ENCODE measurements around the gene SMCO4.
"Not testable (repeated sequence)": the region's sequence is repeated elsewhere in the genome, so short reads cannot be mapped to it uniquely, and the experiment has no call there.

The SMCO4 gene

DNA sequence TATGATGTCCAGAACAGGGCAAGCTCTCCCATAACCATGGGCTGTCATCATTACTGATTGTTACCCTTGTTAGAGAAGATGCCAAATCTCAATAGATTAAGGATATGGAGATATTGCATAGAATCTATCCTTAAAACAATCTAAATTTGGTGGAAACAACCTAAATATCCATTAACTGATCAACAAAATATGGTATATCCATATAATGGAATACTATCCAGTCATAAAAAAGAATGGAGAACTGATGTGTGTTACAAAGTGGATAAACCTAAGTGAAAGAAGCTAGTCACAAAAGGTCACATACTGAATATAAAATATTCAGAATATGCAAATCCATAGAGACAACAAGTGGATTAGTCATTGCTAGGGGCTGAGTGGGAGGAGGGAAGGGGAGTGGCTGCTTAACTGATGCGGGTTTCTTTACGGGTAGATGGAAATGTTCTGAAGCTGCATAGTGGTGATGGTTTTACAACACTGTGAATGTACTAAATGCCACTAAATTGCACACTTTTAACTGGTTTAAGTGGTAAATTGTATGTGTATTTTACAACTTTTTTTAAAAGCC, 36.1 kb upstream of the SMCO4 start:
- Histone ChIP-seq H3K9me2 (replicated peaks; ENCODE audit: insufficient read depth, low read length) (no peaks in the 10 kb centered on the region), H3K79me2 (ENCODE audit: insufficient read depth, low read length) (no peaks in the 10 kb centered on the region), H4K20me1 (ENCODE audit: low read depth, low read length) (no peaks in the 10 kb centered on the region), H3K9ac (ENCODE audit: low read length) (no peak overlapping the region), H3K27ac (ENCODE audit: low read depth, low read length) (no peak overlapping the region), H2AFZ (ENCODE audit: low read depth, low read length, severe bottlenecking) (no peak overlapping the region), H3K9me3 (ENCODE audit: insufficient read depth, low read length) (no peaks in the 10 kb centered on the region), H3K36me3 (ENCODE audit: low read length) (no peaks in the 10 kb centered on the region), H3F3A (ENCODE audit: insufficient read depth) (no peaks in the 10 kb centered on the region), H3K4me3 (ENCODE audit: insufficient read depth, low read length, poor library complexity, severe bottlenecking) (no peak overlapping the region), H3K4me2 (ENCODE audit: low read depth, low read length, poor library complexity, severe bottlenecking) (no peak overlapping the region), H3K27me3 (ENCODE audit: low read length) (no peaks in the 10 kb centered on the region)
- TF ChIP-seq EZH2phosphoT487 (conservative IDR thresholded peaks at IDR 0.05; ENCODE audit: low read length) = no peak
- TF ChIP-seq, protein P1, sequence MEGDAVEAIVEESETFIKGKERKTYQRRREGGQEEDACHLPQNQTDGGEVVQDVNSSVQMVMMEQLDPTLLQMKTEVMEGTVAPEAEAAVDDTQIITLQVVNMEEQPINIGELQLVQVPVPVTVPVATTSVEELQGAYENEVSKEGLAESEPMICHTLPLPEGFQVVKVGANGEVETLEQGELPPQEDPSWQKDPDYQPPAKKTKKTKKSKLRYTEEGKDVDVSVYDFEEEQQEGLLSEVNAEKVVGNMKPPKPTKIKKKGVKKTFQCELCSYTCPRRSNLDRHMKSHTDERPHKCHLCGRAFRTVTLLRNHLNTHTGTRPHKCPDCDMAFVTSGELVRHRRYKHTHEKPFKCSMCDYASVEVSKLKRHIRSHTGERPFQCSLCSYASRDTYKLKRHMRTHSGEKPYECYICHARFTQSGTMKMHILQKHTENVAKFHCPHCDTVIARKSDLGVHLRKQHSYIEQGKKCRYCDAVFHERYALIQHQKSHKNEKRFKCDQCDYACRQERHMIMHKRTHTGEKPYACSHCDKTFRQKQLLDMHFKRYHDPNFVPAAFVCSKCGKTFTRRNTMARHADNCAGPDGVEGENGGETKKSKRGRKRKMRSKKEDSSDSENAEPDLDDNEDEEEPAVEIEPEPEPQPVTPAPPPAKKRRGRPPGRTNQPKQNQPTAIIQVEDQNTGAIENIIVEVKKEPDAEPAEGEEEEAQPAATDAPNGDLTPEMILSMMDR (IDR thresholded peaks at IDR 0.05; ENCODE audit: insufficient read depth, low read length, poor library complexity, severe bottlenecking) = no peak

DNA sequence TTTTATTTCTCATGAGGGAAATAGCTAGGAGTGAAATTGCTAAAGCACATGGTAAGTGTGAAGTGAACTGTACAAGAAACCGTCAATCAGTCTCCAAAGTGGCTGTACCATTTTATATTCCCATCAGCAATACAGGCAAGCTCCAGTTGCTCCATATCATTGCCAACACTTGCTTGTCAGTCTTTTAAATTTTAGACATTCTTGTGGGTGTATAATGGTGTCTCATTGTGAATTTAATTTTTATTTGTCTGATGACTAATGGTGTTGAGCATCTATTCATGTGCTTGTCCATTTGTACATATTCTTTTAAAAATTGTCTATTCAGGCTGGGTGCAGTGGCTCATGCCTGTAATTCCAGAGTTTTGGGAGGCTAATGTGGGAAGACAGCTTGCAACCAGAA, 34.1 kb upstream of the SMCO4 start:
- Histone ChIP-seq H3K79me2 (ENCODE audit: insufficient read depth, low read length) (no peaks in the 10 kb centered on the region), H3K27ac (ENCODE audit: low read depth, low read length) (no peak overlapping the region), H3K36me3 (ENCODE audit: low read length) (no peaks in the 10 kb centered on the region), H3K4me3 (ENCODE audit: insufficient read depth, low read length, poor library complexity, severe bottlenecking) (no peak overlapping the region), H2AFZ (ENCODE audit: low read depth, low read length, severe bottlenecking) (no peak overlapping the region), H3K4me2 (ENCODE audit: low read depth, low read length, poor library complexity, severe bottlenecking) (no peak overlapping the region), H3K9me2 (replicated peaks; ENCODE audit: insufficient read depth, low read length) (no peaks in the 10 kb centered on the region), H3F3A (ENCODE audit: insufficient read depth) (no peaks in the 10 kb centered on the region), H3K27me3 (ENCODE audit: low read length) (no peaks in the 10 kb centered on the region), H3K9me3 (ENCODE audit: insufficient read depth, low read length) (no peaks in the 10 kb centered on the region), H4K20me1 (ENCODE audit: low read depth, low read length) (no peaks in the 10 kb centered on the region), H3K9ac (ENCODE audit: low read length) (no peak overlapping the region)
- TF ChIP-seq EZH2phosphoT487 (conservative IDR thresholded peaks at IDR 0.05; ENCODE audit: low read length) = no peak
- TF ChIP-seq, protein P1 (IDR thresholded peaks at IDR 0.05; ENCODE audit: insufficient read depth, low read length, poor library complexity, severe bottlenecking) = no peak

DNA sequence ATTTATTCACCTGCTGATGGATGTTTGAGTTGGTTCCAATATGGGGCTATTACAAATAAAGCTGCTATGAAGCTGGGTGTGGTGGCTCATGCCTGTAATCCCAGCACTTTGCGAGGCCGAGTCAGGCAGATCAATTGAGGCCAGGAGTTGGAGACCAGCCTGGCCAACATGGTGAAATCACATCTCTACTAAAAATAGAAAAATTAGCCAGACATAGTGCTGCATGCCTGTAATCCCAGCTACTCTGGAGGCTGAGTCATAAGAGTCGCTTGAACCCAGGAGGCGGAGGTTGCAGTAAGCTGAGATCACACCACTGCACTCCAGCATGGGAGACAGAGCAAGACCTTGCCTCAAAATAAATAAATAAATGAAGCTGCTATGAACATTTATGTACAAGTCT, 33.7 kb upstream of the SMCO4 start:
- not testable (repeated sequence) for H3K4me2 ChIP-seq (ENCODE audit: low read depth, low read length, poor library complexity, severe bottlenecking); H3K27me3 ChIP-seq (ENCODE audit: low read length); H3K9me3 ChIP-seq (ENCODE audit: insufficient read depth, low read length); H3K9ac ChIP-seq (ENCODE audit: low read length); H2AFZ ChIP-seq (ENCODE audit: low read depth, low read length, severe bottlenecking); H3F3A ChIP-seq (ENCODE audit: insufficient read depth); H4K20me1 ChIP-seq (ENCODE audit: low read depth, low read length); H3K79me2 ChIP-seq (ENCODE audit: insufficient read depth, low read length); H3K36me3 ChIP-seq (ENCODE audit: low read length); H3K4me3 ChIP-seq (ENCODE audit: insufficient read depth, low read length, poor library complexity, severe bottlenecking); H3K27ac ChIP-seq (ENCODE audit: low read depth, low read length); H3K9me2 ChIP-seq (replicated peaks; ENCODE audit: insufficient read depth, low read length)

DNA sequence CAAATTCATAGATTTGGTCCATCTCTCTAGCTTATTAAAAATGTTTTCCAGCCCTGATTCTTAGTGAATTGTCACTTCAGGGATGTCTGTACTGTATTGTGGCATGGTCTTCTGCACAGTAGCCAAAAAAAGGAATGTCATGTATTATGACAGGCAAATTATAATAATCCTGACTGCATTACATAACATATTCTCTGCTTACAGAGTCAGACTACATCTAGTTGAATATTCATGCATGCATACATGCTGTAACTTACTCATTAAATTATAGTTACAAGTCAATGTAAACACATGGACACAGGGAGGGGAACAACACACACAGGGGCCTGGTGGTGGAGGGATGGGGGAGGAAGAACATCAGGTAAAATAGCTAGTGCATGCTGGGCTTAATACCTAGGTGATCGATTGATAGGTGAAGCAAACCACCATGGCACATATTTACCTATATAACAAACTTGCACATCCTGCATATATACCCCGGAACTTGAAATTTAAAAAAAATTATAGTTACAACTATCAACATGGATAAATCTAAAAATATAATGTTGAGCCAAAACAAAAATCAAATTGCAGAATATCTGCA, 31.5 kb upstream of the SMCO4 start:
- Histone ChIP-seq H3K9me3 (ENCODE audit: insufficient read depth, low read length) (no peaks in the 10 kb centered on the region), H4K20me1 (ENCODE audit: low read depth, low read length) (no peaks in the 10 kb centered on the region), H2AFZ (ENCODE audit: low read depth, low read length, severe bottlenecking) (no peak overlapping the region), H3K79me2 (ENCODE audit: insufficient read depth, low read length) (no peaks in the 10 kb centered on the region), H3K27me3 (ENCODE audit: low read length) (no peaks in the 10 kb centered on the region), H3K9ac (ENCODE audit: low read length) (no peak overlapping the region), H3K4me2 (ENCODE audit: low read depth, low read length, poor library complexity, severe bottlenecking) (no peak overlapping the region), H3F3A (ENCODE audit: insufficient read depth) (no peaks in the 10 kb centered on the region), H3K9me2 (replicated peaks; ENCODE audit: insufficient read depth, low read length) (no peaks in the 10 kb centered on the region), H3K36me3 (ENCODE audit: low read length) (no peaks in the 10 kb centered on the region), H3K27ac (ENCODE audit: low read depth, low read length) (no peak overlapping the region), H3K4me3 (ENCODE audit: insufficient read depth, low read length, poor library complexity, severe bottlenecking) (no peak overlapping the region)
- TF ChIP-seq, protein P1 (IDR thresholded peaks at IDR 0.05; ENCODE audit: insufficient read depth, low read length, poor library complexity, severe bottlenecking) = no peak
- TF ChIP-seq EZH2phosphoT487 (conservative IDR thresholded peaks at IDR 0.05; ENCODE audit: low read length) = no peak

Data from SU-DHL-6 (cell line).